ENCODE results near the gene EFCC1.
"Not testable (repeated sequence)": the region's sequence is repeated elsewhere in the genome, so short reads cannot be mapped to it uniquely, and the experiment has no call there.

The EFCC1 gene

DNA sequence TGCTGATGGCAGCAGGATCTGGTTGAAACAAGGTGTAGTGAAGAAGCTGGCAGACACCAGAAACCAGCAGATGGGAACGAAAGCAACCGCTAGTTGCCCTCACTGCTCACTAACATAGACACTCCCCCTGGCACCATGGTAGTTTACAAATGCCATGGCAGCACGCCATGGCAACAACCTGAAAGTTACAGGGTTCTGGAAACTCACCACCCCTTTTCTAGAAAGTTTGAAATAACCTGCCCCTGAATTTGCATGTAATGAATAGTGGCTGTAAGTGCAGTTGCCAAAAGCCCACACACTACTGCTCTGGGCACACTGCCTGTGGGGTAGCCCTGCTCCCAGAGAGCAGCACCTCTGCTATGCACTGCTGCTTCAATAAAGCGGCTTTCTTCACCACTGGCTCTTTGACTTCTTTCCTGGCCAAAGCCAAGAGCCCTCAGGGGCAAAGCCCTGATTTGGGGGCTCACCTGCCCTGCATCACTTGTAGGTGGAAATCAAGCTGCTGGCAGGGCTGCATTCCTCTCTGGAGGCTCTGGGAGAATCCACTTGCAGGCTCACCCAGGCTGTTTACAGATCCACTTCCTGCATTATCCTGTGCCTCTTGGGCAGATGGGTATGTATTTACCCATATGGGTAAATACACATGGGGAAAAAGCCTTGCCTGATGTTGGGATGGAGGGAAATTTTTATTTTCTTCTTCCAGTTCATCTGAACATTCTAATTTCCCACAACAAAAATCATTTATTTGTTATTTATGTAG lies 57.5 kb downstream of the EFCC1 start:
- no peak for DNase-seq

DNA sequence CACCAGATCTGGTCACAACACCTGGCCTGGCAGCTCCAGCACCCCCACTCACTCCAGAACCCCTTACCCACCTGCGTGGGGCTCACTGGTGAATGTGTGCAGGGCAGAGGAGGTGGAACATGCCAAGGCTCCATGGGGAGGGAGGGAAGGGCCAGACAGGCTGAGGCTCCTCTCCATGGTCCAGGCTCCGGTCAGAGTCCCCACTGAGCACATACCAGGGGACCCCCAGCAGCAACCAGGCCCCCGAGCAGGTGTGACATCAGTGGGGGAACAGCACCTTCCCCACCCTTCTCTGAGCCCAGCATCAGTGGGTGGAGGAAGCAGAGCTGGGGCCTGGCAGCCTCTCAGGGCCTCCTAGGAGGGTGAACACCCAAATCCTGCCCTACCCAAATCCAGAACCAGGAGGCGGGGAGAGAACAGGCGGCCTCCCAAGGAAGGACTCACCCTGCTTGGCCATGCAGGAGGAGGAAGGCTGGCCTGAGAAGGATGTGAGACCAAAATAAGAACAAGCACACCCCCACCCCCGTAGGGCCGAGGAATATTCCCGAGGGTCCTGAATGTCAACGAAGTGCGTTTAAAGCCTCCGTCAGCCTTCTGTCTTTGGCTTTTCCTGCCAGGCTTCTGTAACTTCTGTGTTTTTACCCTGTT lies 58.3 kb downstream of the EFCC1 start:
- no peak for DNase-seq

DNA sequence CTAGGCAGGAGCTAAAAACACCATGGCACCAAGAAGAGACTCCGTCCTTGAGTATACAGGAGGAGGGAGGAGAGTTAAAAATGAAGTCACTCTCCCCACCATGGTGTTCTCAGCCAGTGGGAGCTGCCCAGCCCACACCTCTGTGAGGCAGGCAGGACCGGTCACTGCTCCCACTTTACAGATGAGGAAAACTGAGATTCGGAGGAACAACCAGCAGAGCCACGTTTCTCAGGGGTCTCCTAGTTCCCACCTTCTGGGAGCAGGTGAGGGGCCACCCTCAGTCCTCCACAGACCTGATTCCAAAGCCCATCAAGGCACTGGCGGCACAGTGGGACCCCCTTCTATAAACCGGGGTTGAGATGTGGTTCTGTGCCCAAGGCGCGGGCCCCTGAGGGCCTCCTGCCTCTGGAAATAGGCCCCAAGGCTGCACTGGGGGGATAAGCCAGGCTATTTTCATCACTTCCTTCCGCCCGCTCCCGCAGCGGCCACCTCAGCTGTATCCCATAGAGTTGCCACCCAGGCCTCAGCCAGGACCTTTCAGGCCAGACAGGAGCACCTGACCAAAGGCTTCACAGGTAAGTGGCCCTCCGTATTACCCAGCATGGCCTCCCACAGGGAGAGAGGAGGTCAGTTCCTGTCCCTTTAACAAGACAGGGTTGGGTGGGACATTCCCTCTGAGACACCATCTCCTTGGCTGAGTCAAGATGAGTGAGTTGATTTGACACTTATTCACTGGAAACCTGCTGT lies 59.3 kb downstream of the EFCC1 start, which contains the start of gene GP9:
Gene GP9, plus strand, starts transcription at position 504 of the 747 bp plus-strand sequence. CDS start 961 bp downstream, outside the sequence.
- no peak for DNase-seq

DNA sequence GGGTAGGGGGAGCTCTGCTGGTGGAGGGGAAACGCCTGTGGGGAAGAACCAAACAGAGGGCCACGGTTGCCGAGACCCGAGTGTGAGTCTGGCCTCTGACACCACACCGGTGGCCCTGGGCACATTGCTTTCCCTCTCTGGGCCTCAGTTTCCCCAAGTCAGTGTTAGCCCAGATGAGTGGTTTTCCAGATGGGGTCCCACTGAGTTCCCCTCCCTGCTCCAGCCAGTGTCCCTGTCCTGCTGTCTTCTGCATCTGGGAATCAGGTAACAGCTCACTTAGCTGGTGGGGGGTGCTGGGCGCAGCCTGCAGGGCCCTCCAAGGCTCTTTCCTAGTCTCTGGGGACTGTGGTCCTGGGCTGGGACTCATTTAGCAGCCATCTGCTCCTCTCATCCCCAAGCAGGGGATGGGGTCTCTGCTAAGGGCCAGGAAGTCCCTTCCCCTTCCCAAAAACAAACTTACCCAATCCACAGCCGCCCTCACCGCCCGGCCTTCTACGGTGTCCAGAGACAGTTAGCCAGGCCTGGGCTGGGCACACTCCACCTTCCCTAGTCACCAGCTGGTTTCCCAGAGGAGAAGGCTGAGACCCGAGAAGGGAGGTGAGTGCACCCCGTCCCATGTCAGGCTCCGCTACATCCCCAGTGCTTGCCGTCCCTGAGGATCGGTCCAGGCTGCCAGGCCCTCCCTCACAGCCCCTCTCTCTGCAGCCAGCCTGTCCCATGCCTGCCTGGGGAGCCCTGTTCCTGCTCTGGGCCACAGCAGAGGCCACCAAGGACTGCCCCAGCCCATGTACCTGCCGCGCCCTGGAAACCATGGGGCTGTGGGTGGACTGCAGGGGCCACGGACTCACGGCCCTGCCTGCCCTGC lies 60.2 kb downstream of the EFCC1 start:
- no peak for DNase-seq

DNA sequence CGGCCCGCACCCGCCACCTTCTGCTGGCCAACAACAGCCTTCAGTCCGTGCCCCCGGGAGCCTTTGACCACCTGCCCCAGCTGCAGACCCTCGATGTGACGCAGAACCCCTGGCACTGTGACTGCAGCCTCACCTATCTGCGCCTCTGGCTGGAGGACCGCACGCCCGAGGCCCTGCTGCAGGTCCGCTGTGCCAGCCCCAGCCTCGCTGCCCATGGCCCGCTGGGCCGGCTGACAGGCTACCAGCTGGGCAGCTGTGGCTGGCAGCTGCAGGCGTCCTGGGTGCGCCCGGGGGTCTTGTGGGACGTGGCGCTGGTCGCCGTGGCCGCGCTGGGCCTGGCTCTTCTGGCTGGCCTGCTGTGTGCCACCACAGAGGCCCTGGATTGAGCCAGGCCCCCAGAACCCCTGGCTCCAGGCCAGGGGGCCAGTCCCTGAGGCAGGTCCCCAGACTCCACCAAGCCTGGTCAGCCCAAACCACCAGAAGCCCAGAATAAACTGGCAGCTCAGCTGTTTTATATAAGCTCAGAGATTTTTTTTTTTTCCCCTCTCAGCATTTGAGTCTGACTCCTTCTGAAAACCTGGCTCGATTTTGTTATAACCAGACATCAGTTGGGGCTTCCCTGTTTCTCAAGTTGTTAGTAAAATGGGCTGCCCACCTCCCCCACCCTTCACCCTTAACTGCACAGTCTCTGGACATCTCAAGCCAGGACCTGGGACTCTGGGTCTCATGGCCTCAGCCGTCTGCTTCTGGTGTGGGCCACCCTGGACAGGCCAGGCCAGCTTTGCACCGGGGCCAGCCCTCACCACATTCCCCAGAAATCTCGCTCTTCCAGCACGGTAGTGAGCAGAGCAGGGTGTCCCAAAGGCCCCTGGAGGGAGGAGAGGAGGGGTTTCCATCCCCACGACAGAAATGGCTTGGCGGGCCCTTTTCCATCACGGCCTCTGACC lies 61.1 kb downstream of the EFCC1 start:
- no peak for DNase-seq

DNA sequence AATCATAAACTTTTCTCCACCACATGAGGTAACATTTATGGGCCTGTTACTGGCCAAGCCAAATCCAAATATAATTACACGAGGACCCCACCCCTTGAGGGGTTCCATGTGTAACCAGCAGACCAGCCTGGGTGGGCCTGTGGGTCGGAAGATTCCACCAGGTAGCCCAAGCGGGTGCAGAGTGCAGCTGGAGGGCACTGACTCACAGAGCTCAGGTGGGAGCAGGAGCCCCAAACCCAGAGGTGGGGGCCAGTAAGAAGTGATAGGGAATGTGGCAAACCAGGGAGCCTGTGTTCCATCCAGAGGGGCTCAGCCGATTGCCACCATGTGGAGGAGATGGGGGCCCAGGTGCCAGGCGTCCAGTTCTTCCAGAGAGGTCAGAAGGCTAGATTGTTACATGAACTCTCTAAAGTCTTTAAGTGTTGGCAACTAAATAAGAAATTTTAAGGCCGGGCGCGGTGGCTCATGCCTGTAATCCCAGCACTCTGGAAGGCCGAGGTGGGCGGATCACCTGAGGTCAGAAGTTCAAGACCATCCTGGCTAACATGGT lies 62.1 kb downstream of the EFCC1 start:
- DNase-seq, result no peak

DNA sequence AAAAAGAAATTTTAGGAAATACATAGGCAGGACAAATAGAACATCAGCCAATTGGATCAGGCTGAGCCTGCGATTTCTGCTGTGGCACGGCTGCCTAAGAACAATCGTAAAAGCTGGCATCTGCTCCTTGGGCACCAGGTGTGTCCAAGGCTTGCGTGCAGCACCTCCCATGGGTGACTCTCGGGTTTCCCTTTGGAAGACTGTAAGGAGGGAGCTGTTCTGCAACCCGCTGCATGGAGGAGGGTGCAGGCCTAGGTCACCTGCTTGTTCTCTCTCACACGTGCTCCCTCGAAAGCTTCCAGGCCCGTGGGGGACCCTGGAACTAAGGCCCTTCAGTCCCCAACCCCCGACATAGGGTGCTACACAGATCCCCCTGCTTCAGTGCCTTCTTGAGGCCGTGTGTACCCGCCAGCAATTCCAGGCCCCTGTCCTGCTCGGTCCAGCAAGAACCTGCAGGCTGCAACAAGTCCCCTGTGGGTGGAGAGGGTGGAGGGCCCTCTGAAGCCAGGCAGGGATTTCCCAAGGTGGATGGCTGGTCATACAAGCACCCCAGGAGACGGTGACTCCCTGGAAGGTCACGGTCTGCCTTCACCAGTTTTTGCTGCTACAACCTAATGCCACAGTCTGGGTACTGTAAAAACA lies 62.9 kb downstream of the EFCC1 start:
- DNase-seq, result no peak

DNA sequence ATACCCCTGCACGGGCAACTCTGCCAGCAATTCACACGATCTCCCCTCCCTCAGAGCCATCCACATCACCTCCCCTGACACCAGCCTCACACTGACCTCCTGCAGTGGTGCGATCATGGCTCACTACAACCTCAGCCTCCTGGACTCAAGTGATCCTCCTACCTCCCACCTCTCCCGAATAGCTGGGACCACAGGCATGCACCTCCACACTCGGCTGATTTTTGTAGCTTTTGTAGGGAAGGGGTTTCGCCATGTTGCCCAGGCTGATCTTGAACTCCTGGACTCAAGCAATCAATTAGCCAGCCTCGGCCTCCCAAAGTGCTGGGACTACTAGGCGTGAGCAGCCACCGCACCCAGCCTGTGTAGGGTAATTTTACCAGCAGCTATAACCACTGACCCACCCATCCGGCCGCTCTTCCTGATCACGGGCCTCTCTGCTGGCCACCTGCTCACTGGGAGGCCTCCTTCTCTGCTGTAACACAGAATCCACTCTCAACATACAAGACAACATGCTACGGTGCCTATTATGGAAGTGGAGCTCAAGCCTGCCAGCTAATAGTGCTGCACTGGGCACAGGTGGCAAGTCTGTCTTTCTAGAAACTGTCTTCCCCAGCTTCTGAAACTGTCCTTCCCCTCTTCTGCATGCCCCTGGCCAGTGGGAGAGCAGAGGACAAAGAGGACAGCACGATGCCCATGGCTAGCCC lies 64.1 kb downstream of the EFCC1 start:
- DNase-seq, result no peak

DNA sequence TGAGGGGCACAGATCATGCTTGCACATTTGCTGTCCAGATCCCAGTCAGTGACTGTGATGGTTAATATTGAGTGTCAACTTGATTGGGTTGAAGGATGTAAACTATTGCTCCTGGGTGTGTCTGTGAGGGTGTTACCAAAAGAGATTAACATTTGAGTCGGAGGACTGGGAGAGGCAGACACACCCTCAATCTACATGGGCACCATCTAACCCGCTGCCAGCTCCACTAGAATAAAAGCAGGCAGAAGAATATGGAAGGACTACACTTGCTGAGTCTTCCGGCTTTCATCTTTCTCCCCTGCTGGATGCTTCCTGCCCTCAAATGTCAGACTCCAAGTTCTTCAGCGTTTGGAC lies 64.6 kb downstream of the EFCC1 start:
- no peak for DNase-seq

DNA sequence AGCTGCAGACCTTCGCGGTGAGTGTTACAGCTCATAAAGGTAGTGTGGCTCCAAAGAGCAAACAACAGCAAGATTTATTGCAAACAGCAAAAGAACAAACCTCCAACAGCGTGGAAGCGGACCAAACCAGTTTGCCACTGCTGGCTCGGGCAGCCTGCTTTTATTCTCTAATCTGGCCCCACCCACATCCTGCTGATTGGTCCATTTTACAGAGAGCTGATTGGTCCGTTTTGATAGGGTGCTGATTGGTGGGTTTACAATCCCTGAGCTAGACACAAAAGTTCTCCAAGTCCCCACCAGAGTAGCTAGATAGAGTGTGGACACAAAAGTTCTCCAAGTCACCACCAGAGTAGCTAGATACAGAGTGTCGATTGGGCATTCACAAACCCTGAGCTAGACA lies 66.6 kb downstream of the EFCC1 start:
- not testable (repeated sequence) for DNase-seq

DNA sequence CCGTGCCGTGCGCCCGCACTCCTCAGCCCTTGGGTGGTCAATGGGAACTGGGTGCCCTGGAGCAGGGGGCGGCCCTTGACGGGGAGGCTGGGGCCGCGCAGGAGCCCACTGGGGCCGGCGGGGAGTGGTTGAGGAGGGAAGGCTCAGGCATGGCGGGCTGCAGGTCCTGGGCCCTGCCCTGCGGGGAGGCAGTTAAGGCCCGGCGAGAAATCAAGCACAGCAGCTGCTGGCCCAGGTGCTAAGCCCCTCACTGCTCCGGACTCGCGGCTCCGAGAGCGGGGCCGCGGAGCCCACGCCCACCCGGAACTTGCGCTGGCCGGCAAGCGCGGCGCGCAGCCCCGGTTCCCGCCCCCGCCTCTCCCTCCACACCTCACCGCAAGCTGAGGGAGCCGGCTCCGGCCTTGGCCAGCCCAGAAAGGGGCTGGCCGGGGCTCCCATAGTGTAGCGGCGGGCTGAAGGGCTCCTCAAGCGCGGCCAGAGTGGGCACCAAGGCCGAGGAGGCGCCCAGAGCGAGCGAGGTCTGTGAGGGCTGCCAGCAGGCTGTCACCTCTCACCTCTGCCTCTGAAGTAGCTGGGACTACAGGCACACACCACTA lies 67.3 kb downstream of the EFCC1 start:
- DNase-seq, result no peak

DNA sequence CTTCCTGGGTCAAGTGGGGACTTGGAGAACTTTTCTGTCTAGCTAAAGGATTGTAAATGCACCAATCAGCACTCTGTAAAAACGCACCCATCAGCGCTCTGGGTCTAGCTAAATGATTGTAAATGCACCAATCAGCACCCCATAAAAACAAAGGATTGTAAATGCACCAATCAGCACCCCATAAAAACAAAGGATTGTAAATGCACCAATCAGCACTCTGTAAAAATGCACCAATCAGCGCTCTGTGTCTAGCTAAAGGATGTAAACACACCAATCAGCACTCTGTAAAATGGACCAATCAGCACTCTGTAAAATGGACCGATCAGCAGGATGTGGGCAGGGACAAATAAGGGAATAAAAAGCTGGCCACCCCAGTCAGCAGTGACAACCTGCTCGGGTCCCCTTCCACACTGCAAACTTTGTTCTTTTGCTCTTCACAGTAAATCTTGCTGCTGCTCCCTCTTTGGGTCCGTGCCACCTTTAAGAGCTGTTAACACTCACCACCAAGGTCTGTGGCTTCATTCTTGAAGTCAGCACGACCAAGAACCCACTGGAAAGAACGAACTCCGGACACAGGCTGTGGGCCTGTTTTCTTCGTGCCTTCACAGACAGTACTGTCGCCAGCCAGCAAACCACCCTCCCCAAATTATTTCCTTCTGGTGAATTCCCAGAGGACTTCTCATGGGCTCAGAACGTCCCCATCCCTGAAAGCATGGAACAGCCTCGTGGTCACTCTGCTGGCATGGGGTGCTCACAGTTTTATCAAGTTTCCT lies 68.4 kb downstream of the EFCC1 start:
- DNase-seq, result not testable (repeated sequence)

DNA sequence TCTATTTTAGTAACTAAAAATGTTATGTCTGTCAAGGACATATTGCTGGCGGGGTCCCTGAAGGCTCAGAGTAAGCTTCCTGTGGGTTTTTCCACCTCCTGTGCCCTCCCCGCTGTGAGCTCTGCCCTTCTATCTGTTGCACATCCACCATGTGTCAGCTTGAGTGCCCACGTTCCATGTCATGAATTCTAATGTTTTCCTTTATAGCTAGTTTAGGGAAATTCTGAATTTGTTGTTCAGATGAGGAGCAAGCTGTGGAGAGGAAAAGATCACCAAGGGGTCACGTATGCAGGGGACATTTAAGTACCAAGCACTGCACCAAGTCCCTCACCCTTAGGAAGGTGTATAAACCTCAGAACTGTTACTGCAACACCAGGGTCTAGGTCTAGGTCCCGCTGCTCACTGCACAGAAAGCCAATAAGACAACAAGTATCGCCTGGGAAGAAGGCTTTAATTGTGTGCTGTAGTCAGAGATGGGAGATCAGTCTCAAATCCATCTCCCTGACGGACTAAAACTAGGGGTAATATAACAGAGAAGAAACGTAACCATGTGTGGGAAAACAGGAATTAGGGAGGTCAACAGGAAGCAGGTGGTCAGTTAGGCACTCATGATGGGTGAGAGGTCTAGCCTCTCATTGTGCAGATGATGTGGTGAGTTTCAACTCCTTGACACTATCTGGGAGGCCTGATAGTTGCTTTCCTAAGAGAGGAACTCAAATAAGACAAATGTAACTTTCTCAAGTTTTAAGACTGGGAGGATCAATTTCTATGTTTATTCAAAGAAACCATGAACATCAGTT lies 69.2 kb downstream of the EFCC1 start:
- no peak for DNase-seq

DNA sequence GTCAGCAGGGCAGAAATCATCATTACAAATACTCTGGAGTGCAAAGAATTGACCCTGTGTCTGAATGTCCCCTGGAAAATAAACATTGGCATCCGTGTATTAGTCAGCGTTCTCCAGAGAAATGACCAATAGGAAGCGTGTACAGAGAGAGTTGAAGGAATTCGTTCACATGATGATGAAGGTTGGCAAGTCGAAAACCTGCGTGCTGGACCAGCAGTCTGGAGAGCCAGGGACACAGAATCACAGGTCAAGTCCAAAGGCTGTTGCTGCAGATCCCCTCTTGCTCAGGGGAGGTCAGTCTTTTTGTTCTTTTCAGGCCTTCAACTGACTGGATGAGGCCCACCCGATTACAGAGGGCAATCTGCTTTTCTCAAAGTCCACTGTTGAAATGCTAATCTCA lies 76.1 kb downstream of the EFCC1 start:
- no peak for DNase-seq

DNA sequence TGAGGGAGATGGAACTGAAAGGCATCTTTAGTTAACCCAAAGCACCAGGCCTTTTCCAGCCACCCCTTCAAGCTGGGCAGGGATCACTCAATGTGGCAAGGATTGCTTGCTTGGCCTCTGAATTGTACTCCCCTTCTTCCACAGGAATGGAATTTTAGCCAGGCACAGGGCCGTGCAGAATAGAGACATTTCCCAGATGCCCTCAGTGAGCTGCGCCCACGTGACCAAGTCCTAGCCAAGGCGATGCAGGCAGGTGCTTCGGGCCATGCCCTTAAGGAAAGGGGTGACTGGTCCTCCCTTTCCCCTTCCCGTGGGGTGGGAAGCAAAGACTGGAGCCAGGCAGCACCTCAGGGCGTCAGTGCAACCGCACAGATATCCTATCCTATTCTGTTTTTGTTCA lies 77.4 kb downstream of the EFCC1 start:
- DNase-seq, result no peak

DNA sequence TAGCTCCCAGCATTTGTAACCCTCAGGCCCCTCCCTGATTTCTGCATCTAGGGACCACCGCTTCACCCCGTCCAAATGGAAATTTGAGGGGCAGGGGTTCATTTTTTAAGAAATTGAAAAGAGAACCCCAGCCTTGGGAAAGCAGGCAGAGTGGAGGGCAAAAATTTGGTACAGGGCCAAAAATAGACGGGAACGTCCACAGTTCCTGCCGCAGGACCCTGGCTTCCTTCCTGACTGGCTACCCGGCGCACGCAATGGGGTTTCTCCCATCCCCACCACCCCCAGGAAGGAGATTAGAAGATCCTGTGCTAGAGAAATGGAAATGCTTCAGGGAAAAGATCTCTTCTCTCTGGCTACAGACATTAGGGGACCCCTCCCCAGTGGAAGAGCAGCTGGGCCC lies 80.4 kb downstream of the EFCC1 start:
- DNase-seq, result no peak

DNA sequence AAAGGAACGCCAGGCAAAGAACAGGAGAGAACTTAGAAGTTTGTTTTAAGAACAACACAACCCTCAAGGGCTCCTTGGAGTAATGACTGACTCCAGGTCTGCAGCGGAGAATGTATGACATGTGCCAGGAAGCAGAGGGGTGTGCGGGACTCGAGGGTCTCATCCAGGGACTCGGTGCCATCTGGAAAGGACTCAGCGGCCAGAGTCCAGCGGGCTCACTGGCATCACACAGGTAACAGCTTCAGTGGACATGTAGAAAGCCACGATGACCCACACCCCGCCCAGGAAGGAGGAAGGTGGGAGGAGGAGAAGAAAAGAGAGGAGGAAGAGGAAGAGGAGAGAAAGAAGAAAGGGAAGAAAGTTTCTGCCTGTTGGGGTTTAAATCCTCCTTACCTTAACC lies 80.9 kb downstream of the EFCC1 start:
- DNase-seq, result no peak

DNA sequence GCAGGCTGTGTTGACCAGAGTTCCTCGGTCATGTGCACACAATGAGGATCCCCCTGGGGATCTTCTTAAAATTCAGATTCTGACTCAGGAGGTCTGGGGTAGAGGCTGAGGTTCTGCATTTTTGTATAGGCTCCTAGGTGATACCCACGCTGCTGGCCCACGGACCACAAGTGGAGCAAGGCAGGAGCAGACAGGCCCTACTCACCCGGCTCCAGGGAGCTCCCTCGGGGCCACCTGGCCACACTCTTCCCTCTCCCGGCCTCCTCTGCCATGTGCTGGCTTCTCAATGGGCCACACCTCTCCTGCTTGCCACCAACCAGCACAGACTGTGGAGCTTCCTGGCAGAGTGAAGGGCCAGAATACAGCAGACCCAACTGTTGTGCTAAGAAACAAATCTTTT lies 83.4 kb downstream of the EFCC1 start:
- no peak for DNase-seq

Measured in activated CD4-positive, CD25-positive, alpha-beta regulatory T cell treated with anti-CD3 and anti-CD28 coated beads, Interleukin-2, amount 50 U/mL, for 72 hours (primary cell).